SK-N-SH (cell line): ENCODE results near the gene YY2. TPM values are rescaled to one million over a fixed set of nuclear protein-coding genes. Genes with fewer than 3 reads are reported as not detected.

Source experiments
- CTCF ChIA-PET: fragments of 300-600, 350-600 bp; formaldehyde crosslinking; extraction: SDS; loops from one replicate; lab custom pipeline; 2021; lab: Yijun Ruan, JAX
- POLR2A ChIA-PET: fragments of 350-600 bp; sonication (Branson Sonifier 250); formaldehyde crosslinking; extraction: SDS; loops from one replicate; lab custom pipeline; 2020; ENCODE audit warnings: antibody characterized with exemption, inconsistent platforms; lab: Yijun Ruan, JAX
- DNase-seq: peaks from one replicate; pipeline ENCODE4 v3.0.0; 2012
- H2AFZ ChIP-seq: fragments of 200-600 bp; sonication (generic); 2 replicates; pipeline ENCODE4 v1.8.1; 2016; ENCODE audit warnings: antibody characterized with exemption, mild to moderate bottlenecking, low read depth
- H3F3A ChIP-seq: fragments of 200-600 bp; sonication (generic); replicated peaks from 2 replicates; pipeline ENCODE3; 2016; ENCODE audit warnings: antibody characterized with exemption, mild to moderate bottlenecking; ENCODE audit not compliant: insufficient read depth
- H3K27ac ChIP-seq, 2 experiments: fragments of 200-500 bp in 1 of 2; fragments of 200-600 bp in 1 of 2; sonication (Bioruptor generic) in 1 of 2; sonication (generic), shearing (Covaris generic) in 1 of 2; 2 replicates each; pipeline versions ENCODE4 v1.5.1 to v1.6.1; 2014 to 2016; ENCODE audit warnings: low read depth in 2 of 2, inconsistent platforms in 1 of 2, low read length in 1 of 2, mild to moderate bottlenecking in 1 of 2, mixed read lengths in 1 of 2
- H3K27me3 ChIP-seq: fragments of 200-600 bp; sonication (generic), shearing (Covaris generic); 2 replicates; pipeline ENCODE4 v1.6.1; 2016; ENCODE audit warnings: mixed run types; ENCODE audit not compliant: insufficient read depth
- H3K36me3 ChIP-seq, 2 experiments: fragments of 200-500 bp in 1 of 2; fragments of 200-600 bp in 1 of 2; sonication (Bioruptor generic) in 1 of 2; sonication (generic) in 1 of 2; replicated peaks in 1 of 2; 2 replicates each; pipeline versions ENCODE3 to v1.5.1; 2014 to 2016; ENCODE audit warnings: low read length in 1 of 2, mild to moderate bottlenecking in 1 of 2; ENCODE audit not compliant: insufficient read depth in 2 of 2, control insufficient read depth in 1 of 2
- H3K4me1 ChIP-seq, 2 experiments: fragments of 200-500 bp in 1 of 2; fragments of 200-600 bp in 1 of 2; sonication (Bioruptor generic) in 1 of 2; sonication (generic), shearing (Covaris generic) in 1 of 2; 2 replicates each; pipeline versions ENCODE4 v1.5.1 to v1.6.1; 2014 to 2016; ENCODE audit warnings: low read depth in 1 of 2, low read length in 1 of 2, mixed run types in 1 of 2; ENCODE audit not compliant: insufficient read depth in 2 of 2, control insufficient read depth in 1 of 2
- H3K4me2 ChIP-seq: fragments of 200-600 bp; sonication (generic), shearing (Covaris generic); 2 replicates; pipeline ENCODE4 v1.6.1; 2017; ENCODE audit warnings: mixed run types
- H3K4me3 ChIP-seq, 2 experiments: fragments of 200-500 bp in 1 of 2; fragments of 200-600 bp in 1 of 2; sonication (Bioruptor generic) in 1 of 2; sonication (generic), shearing (Covaris generic) in 1 of 2; 2 replicates each; pipeline versions ENCODE4 v1.5.1 to v1.8.1; 2014 to 2016; ENCODE audit warnings: low read depth in 2 of 2, inconsistent platforms in 1 of 2, low read length in 1 of 2, mild to moderate bottlenecking in 1 of 2, mixed read lengths in 1 of 2, moderate library complexity in 1 of 2
- H3K79me2 ChIP-seq: fragments of 200-600 bp; sonication (generic); 2 replicates; pipeline ENCODE4 v1.8.1; 2017; ENCODE audit warnings: mild to moderate bottlenecking; ENCODE audit not compliant: insufficient read depth
- H3K9ac ChIP-seq: fragments of 200-600 bp; sonication (generic); 2 replicates; pipeline ENCODE4 v1.6.1; 2017; ENCODE audit warnings: mixed run types
- H3K9me2 ChIP-seq: fragments of 200-600 bp; sonication (generic); 2 replicates; pipeline ENCODE4 v1.6.1; 2017; ENCODE audit warnings: mixed run types
- H3K9me3 ChIP-seq: fragments of 200-600 bp; sonication (generic); 2 replicates; pipeline ENCODE4 v1.6.1; 2017; ENCODE audit warnings: mixed run types, mild to moderate bottlenecking, moderate library complexity
- H4K20me1 ChIP-seq: fragments of 200-600 bp; sonication (generic); 2 replicates; pipeline ENCODE4 v1.6.1; 2017; ENCODE audit warnings: mild to moderate bottlenecking, mixed run types; ENCODE audit not compliant: insufficient read depth
- CHD2 ChIP-seq: fragments of 150-350 bp; IDR thresholded peaks from 2 replicates; pipeline ENCODE4 v1.6.1; 2018; ENCODE audit warnings: low read length; ENCODE audit not compliant: partially characterized antibody
- EP300 ChIP-seq, 2 experiments: IDR thresholded peaks; 2 replicates each; pipeline versions ENCODE4 v1.4.0 to v1.6.1; 2012; ENCODE audit warnings: borderline replicate concordance in 1 of 2, low read depth in 1 of 2, low read length in 1 of 2
- FOXM1 ChIP-seq: IDR thresholded peaks from 2 replicates; pipeline ENCODE4 v1.4.0; 2012; ENCODE audit warnings: low read depth, mild to moderate bottlenecking
- GATA2 ChIP-seq: sonication (generic); formaldehyde crosslinking; IDR thresholded peaks from 2 replicates; pipeline ENCODE4 v1.5.0; 2020; ENCODE audit warnings: mild to moderate bottlenecking, missing genetic modification reagents
- MEF2A ChIP-seq: IDR thresholded peaks from 2 replicates; pipeline ENCODE4 v1.4.0; 2012; ENCODE audit warnings: low read depth, borderline replicate concordance
- MXI1 ChIP-seq: IDR thresholded peaks from 2 replicates; pipeline ENCODE4 v1.6.1; 2012; ENCODE audit warnings: mild to moderate bottlenecking, low read depth, low read length, improper control_type of control experiment
- NFIC ChIP-seq: IDR thresholded peaks from 2 replicates; pipeline ENCODE4 v1.4.0; 2012; ENCODE audit warnings: borderline replicate concordance
- NRF1 ChIP-seq: IDR thresholded peaks from 2 replicates; pipeline ENCODE4 v1.6.1; 2012; ENCODE audit warnings: low read depth, mild to moderate bottlenecking, low read length
- RAD21 ChIP-seq: IDR thresholded peaks from 2 replicates; pipeline ENCODE4 v1.6.1; 2012; ENCODE audit warnings: mild to moderate bottlenecking, low read length
- RCOR1 ChIP-seq: fragments of 150-350 bp; IDR thresholded peaks from 2 replicates; pipeline ENCODE4 v1.6.1; 2017; ENCODE audit warnings: antibody characterized with exemption, low read length
- RFX5 ChIP-seq: IDR thresholded peaks from 2 replicates; pipeline ENCODE4 v1.6.1; 2012; ENCODE audit warnings: mild to moderate bottlenecking, improper control_type of control experiment, low read length
- SIN3A ChIP-seq: IDR thresholded peaks from 2 replicates; pipeline ENCODE4 v1.6.1; 2012; ENCODE audit warnings: low read depth, mild to moderate bottlenecking, low read length, moderate library complexity, borderline replicate concordance
- SMC3 ChIP-seq: IDR thresholded peaks from 2 replicates; pipeline ENCODE4 v1.6.1; 2012; ENCODE audit warnings: low read depth, low read length, improper control_type of control experiment
- TAF1 ChIP-seq: IDR thresholded peaks from 2 replicates; pipeline ENCODE4 v1.6.1; 2012; ENCODE audit warnings: low read depth, mild to moderate bottlenecking, low read length, moderate library complexity, borderline replicate concordance
- YY1 ChIP-seq: IDR thresholded peaks from 2 replicates; pipeline ENCODE4 v1.4.0; 2012; ENCODE audit warnings: low read depth, mild to moderate bottlenecking
- WGBS: methylation state at CpG from one replicate; pipeline ENCODE4 v1.1.6; 2017; ENCODE audit warnings: low lambda C conversion rate; 5-methylcytosine and 5-hydroxymethylcytosine counted together
- polyA plus RNA-seq, 3 experiments: library from polyadenylated mRNA; depleted of rRNA; stranded (reverse); fragments of >200 nt; gene quantifications; 2 replicates each; pipeline ENCODE4 v1.2.3, GENCODE V29; 2012
- TF ChIP-seq, protein P1 (sequence below): IDR thresholded peaks from 2 replicates; pipeline ENCODE4 v1.4.0; 2012; ENCODE audit warnings: low read depth, borderline replicate concordance
- TF ChIP-seq, protein P2 (sequence below): fragments of 150-350 bp; IDR thresholded peaks from 2 replicates; pipeline ENCODE4 v1.6.1; 2016; ENCODE audit warnings: mild to moderate bottlenecking, low read depth, low read length
- TF ChIP-seq, protein P3 (sequence below): IDR thresholded peaks from 2 replicates; pipeline ENCODE4 v1.4.0; 2012; ENCODE audit warnings: low read depth, borderline replicate concordance
- TF ChIP-seq, protein P4 (sequence below): IDR thresholded peaks from 2 replicates; pipeline ENCODE4 v1.4.0; 2012; ENCODE audit warnings: low read depth

YY2 gene
- polyA plus RNA-seq, 1 of the 3 experiments (the other 2 are of a cell fraction), result 2.3 TPM

DNA sequence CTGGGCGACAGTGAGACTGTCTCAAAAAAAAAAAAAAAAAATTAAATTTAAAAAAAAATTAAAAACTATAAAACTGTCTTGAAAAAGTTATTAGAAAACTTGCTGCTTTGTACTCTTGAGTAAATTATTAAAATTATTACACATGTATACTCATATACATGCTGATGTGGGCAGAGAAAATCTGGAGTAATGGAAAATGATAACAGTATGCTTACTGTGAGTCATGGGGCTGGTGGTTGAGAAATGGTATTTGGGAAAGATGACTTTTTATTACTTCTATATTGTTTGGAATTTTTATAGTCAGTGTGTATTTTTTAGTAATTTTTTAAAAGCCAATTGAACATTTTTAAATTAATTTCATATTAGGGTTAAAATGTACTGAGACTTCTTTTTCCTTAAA, 7.5 kb downstream of the YY2 start:
- Histone ChIP-seq H3F3A (no peaks in the 10 kb centered on the region), H3K4me2 (no peak overlapping the region), H3K9me2 (no peaks in the 10 kb centered on the region), H3K4me1 (no peaks in the 10 kb centered on the region), H3K27me3 (no peaks in the 10 kb centered on the region), H3K9me3 (no peaks in the 10 kb centered on the region), H3K4me3 (no peak overlapping the region), H3K9ac (no peak overlapping the region), H3K36me3 (peaks cover 0 to 8% of the 10 kb centered on the region in 2 experiments), H3K27ac (no peak overlapping the region), H3K79me2 (peaks cover 9% of the 10 kb centered on the region), H2AFZ (no peak overlapping the region), H4K20me1 (no peaks in the 10 kb centered on the region)
- DNase-seq, result no peak
- POLR2A ChIA-PET, result no interaction called here
- WGBS, result 92% methylated on average over 1 of the region's 1 CpG
- TF ChIP-seq MEF2A, result no peak
- TF ChIP-seq, protein P1, sequence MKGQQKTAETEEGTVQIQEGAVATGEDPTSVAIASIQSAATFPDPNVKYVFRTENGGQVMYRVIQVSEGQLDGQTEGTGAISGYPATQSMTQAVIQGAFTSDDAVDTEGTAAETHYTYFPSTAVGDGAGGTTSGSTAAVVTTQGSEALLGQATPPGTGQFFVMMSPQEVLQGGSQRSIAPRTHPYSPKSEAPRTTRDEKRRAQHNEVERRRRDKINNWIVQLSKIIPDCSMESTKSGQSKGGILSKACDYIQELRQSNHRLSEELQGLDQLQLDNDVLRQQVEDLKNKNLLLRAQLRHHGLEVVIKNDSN, result no peak
- TF ChIP-seq, protein P2, sequence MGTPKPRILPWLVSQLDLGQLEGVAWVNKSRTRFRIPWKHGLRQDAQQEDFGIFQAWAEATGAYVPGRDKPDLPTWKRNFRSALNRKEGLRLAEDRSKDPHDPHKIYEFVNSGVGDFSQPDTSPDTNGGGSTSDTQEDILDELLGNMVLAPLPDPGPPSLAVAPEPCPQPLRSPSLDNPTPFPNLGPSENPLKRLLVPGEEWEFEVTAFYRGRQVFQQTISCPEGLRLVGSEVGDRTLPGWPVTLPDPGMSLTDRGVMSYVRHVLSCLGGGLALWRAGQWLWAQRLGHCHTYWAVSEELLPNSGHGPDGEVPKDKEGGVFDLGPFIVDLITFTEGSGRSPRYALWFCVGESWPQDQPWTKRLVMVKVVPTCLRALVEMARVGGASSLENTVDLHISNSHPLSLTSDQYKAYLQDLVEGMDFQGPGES, result no peak
- TF ChIP-seq, protein P3, sequence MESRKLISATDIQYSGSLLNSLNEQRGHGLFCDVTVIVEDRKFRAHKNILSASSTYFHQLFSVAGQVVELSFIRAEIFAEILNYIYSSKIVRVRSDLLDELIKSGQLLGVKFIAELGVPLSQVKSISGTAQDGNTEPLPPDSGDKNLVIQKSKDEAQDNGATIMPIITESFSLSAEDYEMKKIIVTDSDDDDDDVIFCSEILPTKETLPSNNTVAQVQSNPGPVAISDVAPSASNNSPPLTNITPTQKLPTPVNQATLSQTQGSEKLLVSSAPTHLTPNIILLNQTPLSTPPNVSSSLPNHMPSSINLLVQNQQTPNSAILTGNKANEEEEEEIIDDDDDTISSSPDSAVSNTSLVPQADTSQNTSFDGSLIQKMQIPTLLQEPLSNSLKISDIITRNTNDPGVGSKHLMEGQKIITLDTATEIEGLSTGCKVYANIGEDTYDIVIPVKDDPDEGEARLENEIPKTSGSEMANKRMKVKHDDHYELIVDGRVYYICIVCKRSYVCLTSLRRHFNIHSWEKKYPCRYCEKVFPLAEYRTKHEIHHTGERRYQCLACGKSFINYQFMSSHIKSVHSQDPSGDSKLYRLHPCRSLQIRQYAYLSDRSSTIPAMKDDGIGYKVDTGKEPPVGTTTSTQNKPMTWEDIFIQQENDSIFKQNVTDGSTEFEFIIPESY, result no peak
- no peak for TF ChIP-seq TAF1
- no peak for TF ChIP-seq FOXM1
- no peak for TF ChIP-seq RCOR1
- TF ChIP-seq RFX5, result no peak
- no peak for TF ChIP-seq SIN3A
- TF ChIP-seq NRF1, result no peak
- CTCF ChIA-PET, result no interaction called here

DNA sequence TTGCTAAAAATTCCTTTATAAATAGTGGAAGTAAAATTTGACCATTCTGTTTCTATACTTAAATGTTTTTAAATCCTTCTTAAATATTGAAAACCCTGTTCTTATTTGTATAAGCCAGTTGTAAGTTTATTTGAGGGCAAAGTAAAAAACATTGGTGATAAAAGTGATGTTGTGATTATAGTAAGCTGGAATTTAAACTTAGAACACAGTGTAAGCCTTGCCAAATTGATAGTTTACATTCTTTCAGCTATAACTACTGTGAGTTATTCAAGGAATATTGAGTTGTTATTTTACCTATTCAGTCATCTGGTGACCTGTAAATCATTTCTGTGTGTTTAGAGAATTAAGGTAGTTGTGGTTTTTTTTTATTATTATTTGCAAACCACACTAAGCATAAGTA, 9.6 kb downstream of the YY2 start:
- POLR2A ChIA-PET, result no interaction called here
- H3K4me2 ChIP-seq, result no peak overlapping the region

More for the DNA sequence above, 9.6 kb downstream of the YY2 start:
- TF ChIP-seq MXI1, result no peak
- TF ChIP-seq EP300 (IDR thresholded peaks at IDR 0.05; ENCODE audit: borderline replicate concordance in 1 of 2, low read depth in 1 of 2, low read length in 1 of 2), result no peak
- TF ChIP-seq SMC3, result no peak
- no peak for TF ChIP-seq FOXM1
- no peak for TF ChIP-seq YY1
- TF ChIP-seq, protein P4, sequence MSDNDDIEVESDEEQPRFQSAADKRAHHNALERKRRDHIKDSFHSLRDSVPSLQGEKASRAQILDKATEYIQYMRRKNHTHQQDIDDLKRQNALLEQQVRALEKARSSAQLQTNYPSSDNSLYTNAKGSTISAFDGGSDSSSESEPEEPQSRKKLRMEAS, result no peak
- TF ChIP-seq NFIC, result no peak
- TF ChIP-seq, protein P1, result no peak
- TF ChIP-seq CHD2, result no peak
- no peak for TF ChIP-seq TAF1
- TF ChIP-seq RCOR1, result no peak
- no peak for TF ChIP-seq GATA2 (CRISPR knock-in tag)
- TF ChIP-seq RAD21, result no peak
- H3K9ac ChIP-seq, result no peak overlapping the region
- peaks cover 5 to 22% of the 10 kb centered on the region in 2 experiments for H3K36me3 ChIP-seq
- peaks cover 9% of the 10 kb centered on the region for H3K79me2 ChIP-seq
- no peaks in the 10 kb centered on the region for H3K9me3 ChIP-seq
- no peak overlapping the region for H3K27ac ChIP-seq
- H3F3A ChIP-seq, result peaks cover 4% of the 10 kb centered on the region
- no peaks in the 10 kb centered on the region for H3K27me3 ChIP-seq
- CTCF ChIA-PET, result no interaction called here
- DNase-seq, result no peak
- H3K4me3 ChIP-seq, result no peak overlapping the region
- 0 out of 4 replicates have a peak, but pooled peaks cover 0 to under 1% of the 10 kb centered on the region in 2 experiments for H3K4me1 ChIP-seq
- H3K9me2 ChIP-seq, result no peaks in the 10 kb centered on the region
- H2AFZ ChIP-seq, result no peak overlapping the region
- H4K20me1 ChIP-seq, result no peaks in the 10 kb centered on the region
